HG02571 (cell line): ENCODE results near the gene SYCE3.

Source experiments
- ATAC-seq: cut with Tn5 transposase; IDR thresholded peaks from one replicate; pipeline ENCODE4 v1.9.1; 2021; ENCODE audit warnings: mild to moderate bottlenecking, moderate library complexity; ENCODE audit not compliant: unreplicated experiment

Gene SYCE3

DNA sequence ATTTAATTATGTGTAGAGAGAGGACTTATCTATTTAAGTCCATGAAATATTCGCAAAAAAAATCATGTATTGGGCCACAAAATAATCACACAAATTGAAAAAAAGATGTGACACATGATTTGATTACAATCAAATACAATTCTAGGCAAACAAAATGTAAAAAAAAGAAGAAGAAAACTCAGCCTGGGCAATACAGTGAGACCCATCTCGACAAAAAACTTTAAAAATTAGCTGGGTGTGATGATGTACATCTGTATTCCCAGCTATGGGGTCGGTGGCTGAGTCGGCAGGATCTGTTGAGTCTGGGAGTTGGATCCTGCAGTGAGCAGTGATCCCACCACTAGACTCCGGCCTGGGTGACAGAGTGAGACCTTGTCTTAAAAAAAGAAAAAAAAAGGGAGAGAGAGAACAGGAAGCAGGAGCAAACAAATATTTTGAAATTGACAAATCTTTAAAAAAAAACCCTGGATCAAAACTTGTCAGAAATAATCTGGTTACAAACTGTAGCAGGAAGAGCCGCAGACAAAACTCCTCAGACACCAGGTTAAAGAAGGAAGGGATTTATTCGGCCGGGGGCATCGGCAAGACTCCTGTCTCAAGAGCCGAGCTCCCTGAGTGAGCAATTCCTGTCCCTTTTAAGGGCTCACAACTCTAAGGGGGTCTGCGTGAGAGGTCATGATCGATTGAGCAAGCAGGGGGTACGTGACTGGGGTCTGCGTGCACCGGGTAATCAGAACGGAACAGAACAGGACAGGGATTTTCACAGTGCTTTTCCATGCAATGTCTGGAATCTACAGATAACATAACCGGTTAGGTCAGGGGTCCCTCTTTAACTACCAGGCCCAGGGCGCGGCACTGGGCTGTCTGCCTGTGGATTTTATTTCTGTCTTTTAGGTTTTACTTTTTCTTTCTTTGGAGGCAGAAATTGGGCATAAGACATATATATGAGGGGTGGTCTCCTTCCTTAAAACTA lies 29.6 kb downstream of the SYCE3 start:
- ATAC-seq: no peak

DNA sequence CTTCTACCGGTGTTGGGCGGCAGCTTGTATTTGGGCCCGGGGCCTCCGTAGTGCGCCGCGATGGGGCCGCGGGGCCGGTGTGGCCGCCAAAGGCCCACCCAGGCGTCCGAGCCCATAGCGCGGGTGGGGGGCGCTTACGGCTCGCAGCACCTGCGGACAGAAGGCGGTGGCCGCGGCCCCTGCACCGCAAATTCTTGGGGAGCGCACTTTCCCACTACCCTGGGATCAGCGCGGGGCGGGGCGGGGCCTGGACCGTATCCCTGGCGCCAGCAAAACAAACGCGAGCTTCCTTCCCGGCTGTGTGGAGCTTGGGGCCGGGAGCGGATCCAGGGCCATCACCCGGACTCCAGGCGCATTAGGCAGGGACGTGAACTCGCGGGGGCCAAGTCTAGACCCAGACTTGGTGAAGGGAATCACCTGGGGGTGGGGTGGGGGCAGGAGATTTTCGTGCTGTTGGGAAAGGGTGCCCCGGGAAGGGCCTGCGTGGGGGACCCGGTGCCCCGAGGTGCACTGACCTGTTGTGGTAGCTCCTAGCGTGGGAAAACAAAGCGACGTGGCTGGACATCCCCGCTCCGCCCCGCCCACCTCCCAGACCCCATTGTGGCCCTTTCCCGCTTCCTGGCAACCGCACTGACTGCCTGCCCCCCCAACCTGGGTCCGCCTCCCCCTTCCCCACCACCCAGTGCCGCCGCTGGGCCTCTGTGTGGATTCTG lies 30.6 kb downstream of the SYCE3 start:
- peak; percentile 2 for ATAC-seq

DNA sequence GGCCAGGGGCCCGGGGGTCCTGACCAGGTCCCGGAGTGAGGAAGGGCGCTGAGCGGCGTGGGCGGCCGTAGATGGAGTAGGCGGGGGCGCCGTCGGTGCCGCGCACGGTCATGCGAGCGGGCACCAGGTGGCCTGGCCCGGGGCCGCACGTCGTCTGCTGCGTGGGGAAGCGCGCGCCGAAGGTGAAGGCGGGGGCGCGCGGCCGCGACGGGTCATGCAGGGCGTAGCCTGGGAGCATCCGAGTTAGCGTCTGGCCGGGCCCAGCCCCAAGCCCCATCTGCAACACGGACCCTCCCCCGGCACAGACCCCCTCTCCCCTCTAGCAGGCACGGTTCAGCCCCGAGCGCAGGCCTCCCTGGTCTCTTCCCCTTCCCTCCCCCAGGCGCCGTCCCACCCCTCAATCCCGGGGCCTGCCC lies 31.2 kb downstream of the SYCE3 start:
- peak; percentile 29 for ATAC-seq

GRCh38 chr22:50530877-50531545 lies 31.7 kb downstream of the SYCE3 start:
- ATAC-seq: no peak

DNA sequence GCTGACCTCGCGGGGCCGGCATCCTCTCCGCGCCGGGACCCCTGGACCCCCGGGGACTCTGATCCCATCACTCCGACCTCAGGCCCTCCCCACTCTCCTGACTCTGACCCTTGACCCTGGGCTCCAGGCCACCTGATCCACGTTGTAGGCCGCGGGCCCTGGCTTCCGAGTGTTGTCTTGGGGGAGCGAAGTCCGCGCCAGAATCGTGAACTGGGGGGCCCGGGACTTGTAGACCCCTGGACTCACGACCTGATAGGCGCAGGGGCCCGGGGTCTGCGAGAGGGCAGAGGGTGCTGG lies 32.2 kb downstream of the SYCE3 start:
- no peak for ATAC-seq

- ATAC-seq: peak; percentile 15
Measured at GRCh38 chr22:50529897-50530579, 32.7 kb downstream of the SYCE3 start, which contains the start of gene TYMP. TSS of gene TYMP (minus strand) at chr22:50530012. CDS start at chr22:50529709, 303 bp downstream.

DNA sequence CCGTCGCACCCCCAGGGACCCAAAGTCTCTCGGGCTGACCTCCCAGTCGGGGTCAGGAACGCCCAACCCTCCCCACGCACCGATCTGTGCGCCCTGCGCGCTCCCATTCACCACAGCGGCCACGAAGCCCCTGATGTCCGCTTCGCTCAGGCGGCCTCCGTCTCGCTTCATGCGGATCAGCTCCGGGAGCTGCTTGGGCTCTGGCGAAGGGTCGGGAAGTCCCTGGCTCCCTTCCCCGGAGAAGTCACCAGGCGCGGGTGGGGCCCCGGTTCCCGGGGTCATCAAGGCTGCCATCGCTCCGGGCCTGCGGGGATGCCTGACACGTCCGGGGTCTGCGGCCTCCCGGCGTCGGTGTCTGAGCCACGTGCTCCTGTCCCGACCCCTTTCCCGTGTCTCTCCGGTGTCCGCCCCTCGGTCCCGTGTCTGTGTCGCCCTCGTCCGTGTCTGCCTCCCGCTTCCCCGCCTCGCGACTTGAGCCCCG lies 33.3 kb downstream of the SYCE3 start:
- ATAC-seq: no peak

- no peak for ATAC-seq
Measured at GRCh38 chr22:50528682-50529415, 33.9 kb downstream of the SYCE3 start.

DNA sequence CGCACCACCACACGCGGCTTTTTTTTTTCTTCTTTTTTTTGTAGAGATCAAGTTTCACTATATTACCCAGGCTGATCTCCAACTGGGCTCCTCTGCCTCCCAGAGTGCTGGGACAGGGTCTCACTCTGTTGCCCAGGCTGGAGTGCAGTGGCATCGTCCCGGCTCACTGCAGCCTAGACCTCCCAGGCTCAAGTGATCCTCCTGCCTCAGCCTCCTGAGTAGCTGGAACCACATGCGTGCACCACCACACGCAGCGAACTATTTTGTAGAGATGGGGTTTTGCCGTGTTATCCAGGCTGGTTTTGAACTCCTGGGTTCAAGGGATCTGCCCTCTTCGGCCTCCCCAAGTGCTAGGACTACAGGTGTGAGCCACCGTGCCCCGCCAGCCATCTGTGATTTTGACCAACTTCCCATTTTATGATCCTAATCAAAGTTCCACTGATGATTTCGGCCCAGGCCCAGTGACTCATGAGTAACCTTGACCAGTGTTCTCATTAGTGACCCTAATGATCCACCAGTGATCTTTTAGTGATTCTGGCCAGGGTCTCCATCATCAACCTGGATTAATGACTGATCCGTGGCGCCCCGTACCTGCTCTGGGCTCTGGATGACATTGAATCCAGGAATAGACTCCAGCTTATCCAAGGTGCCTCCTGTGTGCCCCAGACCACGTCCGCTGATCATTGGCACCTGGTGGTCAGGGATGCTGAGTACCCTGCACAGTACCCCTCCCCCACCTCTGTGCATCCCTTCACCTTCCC lies 34.6 kb downstream of the SYCE3 start:
- no peak for ATAC-seq

DNA sequence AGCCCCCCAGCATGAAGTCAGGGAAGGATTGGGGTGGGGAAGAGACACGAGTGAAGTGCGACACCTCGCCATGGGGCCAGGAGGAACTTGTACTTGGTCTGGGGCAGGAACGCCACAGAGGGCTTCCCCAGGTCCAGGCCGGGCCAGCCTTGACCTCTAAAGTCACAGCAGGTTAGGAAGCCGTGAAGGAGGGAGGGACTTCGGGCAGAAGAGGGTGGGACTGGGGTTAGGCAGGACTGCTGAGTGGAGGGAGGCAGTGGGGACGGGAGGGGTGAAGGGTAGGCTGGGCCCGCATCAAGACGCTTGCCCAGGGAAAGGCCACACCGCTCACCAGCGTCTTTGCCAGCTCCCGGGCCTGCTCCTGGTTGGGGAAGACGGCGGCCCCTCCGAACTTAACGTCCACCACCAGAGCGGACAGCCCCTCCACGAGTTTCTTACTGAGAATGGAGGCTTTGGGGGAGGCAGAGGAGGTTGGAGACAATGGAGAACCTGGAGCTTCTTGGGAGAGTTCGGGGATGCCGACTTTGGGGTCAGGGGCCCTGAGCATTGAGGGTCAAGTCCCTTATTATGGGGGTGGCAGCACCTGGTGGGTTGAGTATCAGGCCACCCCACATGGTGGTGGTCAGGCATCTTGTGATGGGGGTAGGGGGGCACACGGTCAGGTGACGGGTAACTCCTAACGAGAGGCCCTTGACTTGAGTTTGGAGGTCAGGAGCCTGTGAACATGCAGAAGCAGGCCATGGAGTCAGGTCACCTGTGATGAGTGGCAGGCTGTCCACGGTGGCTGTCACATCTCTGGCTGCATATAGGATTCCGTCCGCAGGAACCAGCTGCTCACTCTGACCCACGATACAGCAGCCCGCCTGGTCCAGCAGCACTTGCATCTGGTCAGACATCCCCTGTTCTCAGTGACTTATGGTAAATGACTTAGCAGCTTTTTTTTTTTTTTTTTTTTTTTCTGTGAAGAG lies 35.6 kb downstream of the SYCE3 start:
- no peak for ATAC-seq

- ATAC-seq: peak; percentile 22
Measured at GRCh38 chr22:50526108-50526833, 36.4 kb downstream of the SYCE3 start.

DNA sequence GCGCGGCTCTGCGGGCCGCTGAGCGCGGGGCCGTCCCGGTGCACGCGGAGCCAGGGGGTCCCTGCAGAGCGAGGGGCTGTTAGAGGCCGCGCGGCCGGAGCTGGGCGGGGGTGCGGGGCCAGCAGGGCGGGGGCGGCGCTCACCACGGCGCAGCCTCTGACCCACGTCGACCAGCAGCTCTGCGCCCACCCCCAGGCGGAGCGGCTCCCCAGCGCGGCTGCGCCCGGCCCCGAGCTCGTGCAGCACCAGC lies 36.9 kb downstream of the SYCE3 start:
- no peak for ATAC-seq

DNA sequence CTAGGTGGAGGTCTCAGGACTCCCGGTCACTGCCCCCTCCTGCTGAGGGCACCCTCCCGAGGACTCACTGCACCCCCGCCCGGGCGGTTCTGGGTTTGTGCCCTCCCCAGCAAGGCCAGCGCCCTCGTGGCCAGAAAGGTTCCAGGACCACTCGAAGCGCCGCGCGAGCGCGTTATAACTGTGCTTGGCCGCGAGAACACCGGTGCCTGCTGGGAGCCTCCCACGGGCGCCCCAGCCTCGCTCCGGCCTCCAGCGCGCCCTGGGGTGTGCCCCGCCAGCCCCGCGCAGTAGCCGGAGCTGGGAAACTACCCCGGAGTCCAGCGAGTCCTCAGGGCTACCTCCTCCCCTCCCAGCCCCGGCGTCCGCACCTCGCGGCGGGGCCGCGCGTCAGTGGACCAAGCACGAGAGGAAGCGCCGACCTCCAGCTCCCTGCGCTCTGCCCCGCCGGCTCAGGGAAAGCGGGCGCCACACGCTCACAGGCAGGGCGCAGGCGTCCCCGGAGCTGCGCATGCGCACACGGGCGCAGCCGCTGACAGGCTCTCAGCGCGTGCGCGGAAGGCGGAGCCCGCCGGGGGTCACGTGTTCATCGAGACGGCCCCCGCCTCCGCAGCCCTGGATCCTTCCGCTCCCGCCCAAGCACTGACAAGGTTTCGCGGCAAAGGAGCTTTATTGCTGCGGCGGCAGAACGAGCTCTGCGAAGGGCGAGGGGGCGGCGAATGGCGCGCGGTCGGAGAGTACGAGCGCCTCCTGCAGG lies 37.4 kb downstream of the SYCE3 start, which contains the start of gene SCO2:
SCO2 (minus strand) TSS at position 495 of the 754 bp plus-strand sequence. CDS start 1,187 bp downstream, outside the sequence.
- peak; percentile 36 for ATAC-seq

GRCh38 chr22:50524676-50525103 lies 38.0 kb downstream of the SYCE3 start:
- ATAC-seq: no peak

- ATAC-seq: no peak
Measured at GRCh38 chr22:50523806-50524675, 38.7 kb downstream of the SYCE3 start.

DNA sequence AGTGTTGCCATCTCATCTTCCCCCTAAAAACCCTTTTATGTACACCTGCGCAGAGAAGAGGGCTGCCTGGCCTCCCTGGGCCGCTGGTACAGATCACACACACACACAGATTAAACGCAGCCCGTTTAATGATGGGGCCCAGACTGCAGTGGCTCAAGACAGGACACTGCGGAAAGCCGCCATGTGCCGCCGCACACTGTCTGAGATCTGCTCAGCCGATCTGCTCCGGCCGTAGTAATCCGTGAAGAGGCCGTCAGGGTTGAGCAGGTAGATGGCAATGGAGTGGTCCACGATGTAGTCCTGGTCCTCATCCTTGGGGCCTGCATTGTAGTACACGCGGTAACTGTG lies 39.3 kb downstream of the SYCE3 start:
- no peak for ATAC-seq
